ENCODE results near the gene PPP1R36.
"Not testable (repeated sequence)": the region's sequence is repeated elsewhere in the genome, so short reads cannot be mapped to it uniquely, and the experiment has no call there.

Gene PPP1R36

DNA sequence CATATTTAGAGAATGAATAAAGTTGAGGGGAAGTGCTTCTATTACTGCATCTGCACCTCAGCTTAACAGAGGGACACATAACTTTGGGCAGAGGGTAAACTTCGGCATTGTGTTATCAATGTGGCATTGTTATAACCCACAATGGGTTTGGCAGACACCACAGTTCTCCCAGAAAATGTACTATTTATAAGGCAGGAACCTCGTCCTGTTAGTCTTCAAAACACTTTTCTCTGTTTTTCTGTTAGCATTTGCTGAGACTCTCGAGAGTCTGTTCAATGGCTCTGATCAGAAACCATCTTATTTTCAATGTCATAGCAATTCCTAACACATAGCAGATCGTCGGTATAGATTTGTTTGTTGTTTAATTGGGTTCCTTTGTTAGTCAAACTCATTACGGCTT, 13.9 kb downstream of the PPP1R36 start:
- in situ Hi-C loops (cut with MboI; ENCODE audit: low sequenced_read_pairs) = no loop called here

DNA sequence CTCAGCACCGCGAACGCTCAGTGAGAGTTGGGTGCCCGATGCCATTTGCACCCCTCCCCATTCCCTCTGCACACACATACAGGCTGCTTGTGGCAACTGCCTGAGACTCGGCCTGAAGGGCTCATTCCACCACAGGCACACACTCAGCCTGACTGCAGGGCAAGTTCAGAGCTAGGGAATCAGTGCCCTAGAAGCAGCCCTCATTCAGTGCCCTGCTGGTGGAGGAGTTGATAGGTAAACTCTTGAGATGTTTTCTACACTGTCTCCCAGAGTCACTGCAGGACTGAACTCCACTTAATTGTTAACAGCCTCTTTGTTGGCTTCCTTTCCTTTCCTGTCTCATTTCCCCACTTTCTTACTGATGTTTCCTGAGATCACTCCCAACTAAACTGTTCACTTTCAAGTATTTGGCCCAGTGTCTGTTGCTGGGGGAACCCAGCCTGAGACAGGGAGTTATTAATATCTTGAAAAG, 16.9 kb downstream of the PPP1R36 start:
- in situ Hi-C loops (cut with MboI; ENCODE audit: low sequenced_read_pairs) = no loop called here

DNA sequence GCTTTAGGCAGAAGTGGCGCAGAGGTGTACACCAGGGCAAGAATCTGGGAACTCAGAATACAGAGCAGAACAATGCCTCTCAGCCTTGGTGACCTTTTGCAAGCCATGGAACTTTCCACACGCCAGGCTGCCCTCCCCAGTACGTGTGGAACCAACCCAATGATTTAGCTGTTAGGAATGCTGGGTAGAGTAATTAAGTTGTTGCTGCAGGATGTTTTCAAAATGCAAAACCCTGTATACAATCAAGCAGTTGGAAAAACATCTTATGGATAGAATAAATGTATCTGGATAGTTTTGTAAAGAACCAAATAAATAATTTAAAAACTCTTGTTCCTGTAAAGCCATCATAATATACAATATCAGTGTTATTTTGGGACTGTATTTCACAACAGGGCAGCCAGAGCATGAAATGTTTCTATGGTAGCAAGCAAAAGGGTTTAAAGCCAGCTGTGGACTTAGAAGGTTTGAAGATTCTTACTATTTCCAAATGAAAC, 19.4 kb downstream of the PPP1R36 start:
- in situ Hi-C loops (cut with MboI; ENCODE audit: low sequenced_read_pairs) = no loop called here

DNA sequence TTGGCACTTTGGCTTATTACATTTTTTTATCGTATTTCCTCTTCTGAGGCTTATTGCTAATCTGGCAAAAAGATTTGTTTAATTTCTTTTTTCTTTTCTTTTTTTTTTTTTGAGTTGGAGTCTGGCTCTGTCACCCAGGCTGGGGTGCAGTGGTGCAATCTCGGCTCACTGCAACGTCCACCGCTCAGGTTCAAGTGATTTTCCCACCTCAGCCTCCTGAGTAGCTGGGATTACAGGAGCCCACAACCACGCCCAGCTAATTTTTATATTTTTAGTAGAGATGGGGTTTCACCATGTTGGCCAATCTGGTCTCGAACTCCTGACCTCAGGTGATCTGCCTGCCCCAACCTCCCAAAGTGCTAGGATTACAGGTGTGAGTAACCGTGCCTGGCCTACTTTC, 19.9 kb downstream of the PPP1R36 start:
- in situ Hi-C loops (cut with MboI; ENCODE audit: low sequenced_read_pairs) = not testable (repeated sequence)

DNA sequence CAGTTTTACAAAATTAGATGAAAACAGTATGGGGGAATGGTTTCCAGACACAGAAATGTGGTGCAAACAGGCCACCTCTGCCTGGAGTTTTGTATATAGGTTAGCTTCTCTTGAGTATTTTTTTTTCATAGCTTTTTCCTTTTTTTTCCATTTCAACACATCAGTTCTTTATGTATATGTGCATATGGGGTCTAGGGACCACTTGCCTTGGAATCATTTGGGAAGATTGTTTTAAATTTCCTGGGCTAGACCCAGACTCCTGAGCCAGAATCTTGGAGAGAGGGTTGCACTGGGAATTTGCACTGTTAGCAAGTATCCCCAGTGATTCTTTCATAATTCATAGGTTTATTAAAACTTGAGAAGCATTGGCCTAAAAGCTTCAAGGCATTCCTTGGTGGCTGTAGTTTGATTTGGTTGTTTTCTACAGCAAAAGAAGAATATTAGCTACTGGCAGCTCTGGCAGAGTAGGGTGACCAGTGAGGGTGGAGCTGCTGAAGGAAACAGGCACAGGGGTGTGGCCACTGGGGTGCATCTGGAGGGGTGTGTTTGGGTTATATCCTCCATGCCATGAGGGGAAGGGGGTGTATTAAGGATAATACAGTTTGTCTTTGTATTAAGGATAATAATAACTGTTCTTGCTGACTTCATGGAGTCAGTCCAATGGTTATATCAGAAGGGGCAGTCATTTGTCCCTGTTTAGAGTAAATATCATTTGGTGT, 22.8 kb downstream of the PPP1R36 start:
- in situ Hi-C loops (cut with MboI; ENCODE audit: low sequenced_read_pairs) = no loop called here

DNA sequence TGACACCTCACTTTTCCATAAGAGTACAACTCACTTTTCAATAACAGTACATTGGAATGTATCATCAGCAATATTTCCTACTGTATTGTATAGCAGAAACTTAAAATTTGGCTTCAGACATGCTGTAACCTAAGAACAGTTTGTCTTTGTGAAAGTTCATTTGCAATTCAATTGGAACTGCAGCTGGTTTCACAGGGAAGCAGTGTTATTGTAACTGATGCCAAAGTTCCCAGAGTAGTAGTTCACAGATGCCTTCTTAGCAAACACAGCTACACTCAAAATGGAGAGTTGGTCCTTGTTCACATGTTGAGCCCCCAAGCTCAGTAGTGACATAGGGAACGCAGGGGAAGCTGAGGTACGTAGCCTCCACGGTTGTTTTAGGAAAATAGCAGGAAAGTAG, 23.3 kb downstream of the PPP1R36 start:
- in situ Hi-C loops (cut with MboI; ENCODE audit: low sequenced_read_pairs) = no loop called here

DNA sequence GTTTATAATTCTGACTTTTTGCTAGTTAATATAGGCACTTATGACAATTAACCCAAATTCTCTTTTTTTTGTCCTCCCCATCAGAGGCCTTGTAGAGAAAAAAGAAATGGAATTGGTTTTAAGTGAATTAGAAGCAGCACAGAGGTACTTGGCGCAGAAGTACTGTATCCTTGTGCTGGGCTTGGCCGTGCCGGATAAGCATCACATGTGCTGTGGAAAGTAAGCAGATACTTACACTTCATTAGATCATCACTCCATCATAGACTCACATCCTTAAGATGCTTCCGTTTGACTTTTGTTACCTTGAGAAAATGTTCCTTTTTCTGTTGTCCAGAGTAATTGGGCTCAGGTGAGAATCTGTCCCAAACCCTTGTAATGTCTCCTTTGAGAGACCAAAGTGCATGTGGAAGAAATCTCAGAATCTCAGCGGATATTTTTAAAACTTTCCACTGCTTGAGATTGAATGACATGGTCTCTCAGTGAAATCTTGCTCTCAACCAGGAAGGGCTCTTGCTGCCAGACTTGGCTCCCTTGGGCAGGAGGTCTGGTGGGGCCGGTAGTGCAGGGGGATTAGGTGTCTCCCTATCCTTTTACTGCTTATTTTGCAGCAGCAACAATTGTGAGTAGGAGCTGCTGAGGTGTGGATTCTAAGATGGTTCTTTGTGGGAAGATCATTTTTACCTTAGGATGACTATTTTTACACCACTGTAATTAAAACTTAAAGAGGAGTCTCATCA, 24.8 kb downstream of the PPP1R36 start:
- in situ Hi-C loops (cut with MboI; ENCODE audit: low sequenced_read_pairs) = no loop called here

DNA sequence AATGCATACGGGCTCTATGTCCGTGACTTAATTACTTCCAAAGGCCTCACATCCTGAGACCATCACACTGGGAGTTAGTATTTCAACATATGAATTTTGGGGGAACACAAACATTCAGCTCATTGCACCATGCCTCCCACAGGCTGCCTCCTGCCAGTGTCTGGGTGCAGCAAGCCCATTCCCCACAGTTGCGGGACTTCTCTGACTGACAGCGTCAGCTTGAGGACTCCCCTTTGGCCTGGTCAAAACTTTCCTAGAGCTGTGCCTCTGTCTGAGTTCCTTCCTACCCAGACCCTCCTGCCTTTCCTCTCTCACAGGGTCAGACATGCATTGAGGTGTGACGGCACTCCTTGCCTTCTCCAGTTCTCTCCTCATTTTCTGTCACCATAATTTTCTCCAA, 27.4 kb downstream of the PPP1R36 start:
- in situ Hi-C loops (cut with MboI; ENCODE audit: low sequenced_read_pairs) = no loop called here

DNA sequence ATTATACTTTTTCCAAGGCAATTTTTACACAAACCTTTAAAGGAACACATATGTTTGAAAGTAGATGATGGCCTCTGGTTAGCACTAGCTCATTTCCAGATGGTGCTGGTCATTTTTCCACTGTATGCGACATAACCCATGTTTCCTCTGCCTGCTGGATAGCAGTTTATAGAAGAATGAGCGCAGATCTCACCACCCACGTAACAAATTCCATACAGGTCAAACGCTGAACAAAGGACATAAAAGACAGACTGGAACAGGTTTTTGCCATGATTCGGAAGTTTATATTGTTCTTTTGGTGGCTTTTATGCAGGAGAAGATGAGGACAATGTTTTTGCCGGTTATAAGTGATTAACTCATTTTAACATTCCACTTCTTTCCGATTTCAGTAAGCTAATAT, 30.7 kb downstream of the PPP1R36 start:
- in situ Hi-C loops (cut with MboI; ENCODE audit: low sequenced_read_pairs) = no loop called here

DNA sequence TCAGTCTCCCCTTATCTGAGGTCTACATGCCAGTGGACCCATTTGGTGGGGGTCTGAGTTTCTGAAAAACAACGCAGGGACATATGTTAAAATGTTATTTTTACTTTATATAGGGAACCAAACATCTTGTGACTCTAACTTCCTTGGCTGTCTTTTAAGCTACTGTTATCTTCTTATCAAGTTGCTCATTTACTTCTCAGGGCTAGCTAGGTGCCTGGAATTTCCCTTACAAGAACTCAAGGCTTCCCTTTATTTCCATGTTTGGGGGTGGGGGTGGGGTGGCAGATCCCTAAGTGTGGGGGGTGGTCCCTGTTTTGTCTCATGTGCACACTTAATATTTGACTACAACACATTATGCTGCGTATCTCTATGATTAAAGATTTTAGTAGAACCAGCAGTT, 31.6 kb downstream of the PPP1R36 start:
- in situ Hi-C loops (cut with MboI; ENCODE audit: low sequenced_read_pairs) = no loop called here

DNA sequence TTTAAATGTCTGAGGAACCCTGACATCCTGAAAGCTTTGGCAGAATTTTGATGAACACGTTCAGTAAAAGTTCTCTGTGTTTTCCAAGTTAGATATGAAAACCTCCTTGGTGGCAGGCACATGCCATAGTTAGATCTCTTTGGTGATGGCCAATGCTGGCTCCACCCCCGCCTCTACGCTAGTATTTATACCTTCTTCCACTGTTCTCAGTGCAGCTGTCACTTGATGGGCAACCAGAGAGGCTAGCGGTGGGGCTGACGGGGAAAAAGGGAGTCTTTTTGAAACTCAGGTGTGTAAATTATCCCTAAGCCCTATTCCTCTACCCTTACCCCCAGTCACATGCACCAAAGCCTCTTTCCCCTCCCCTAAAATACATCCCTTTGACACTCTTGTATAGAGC, 32.1 kb downstream of the PPP1R36 start:
- in situ Hi-C loops (cut with MboI; ENCODE audit: low sequenced_read_pairs) = no loop called here

DNA sequence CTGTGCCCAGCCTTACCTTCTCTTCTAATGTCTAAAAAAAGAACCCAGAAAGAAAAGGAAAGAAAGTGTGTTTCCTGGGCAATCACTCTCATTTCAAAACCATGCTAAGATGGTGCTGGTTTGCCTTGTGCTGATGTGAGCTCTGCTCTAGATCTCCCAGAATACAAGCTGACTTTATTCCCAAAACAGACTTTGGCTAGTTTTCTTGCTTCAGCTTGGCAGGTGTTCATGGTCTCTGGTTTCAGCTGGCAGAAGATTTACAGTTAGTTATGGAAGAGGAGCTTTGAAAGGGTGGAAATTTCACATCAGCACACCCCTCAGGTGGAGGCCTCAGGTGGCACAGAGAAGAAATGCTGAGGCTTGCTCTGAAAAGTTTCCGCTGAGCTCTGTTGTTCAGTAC, 34.4 kb downstream of the PPP1R36 start:
- in situ Hi-C loops (cut with MboI; ENCODE audit: low sequenced_read_pairs) = no loop called here

DNA sequence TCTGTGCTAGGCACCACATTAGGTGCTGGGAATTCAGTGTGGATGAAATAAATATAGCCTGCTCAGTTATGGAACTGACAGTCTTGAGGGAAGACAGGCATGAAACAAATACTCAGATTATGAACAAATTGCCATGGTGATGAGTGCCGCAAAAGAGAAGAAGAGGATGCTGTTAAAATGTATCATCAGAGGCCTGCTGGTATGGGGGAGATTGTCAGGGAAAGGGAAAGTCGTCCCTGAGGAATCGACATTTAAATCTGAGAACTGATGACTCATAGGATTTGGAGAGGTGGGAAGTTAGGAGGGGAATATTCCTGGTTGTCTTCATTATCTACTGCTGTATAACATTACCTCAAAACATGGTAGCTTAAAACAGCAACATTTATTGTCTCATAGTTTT, 42.0 kb downstream of the PPP1R36 start:
- in situ Hi-C loops (cut with MboI; ENCODE audit: low sequenced_read_pairs) = no loop called here

DNA sequence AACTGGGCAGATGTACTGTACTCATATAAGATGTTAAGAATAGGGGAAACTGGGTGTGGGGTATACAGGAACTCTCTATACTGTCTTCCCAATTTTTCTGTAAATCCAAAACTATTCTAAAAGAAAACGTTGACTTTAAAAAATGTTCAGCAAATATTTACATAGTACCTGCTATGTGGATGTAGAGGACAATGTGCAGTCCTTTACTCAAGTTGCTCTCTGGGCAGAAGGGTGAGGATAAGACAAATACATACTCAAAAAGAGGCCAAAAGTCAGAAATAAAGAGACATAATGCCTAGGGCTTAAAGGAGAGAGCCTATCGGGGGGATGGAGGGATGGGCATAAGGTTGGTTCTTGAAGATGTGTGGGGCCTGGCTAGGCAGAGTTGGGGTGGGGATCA, 44.7 kb downstream of the PPP1R36 start:
- in situ Hi-C loops (cut with MboI; ENCODE audit: low sequenced_read_pairs) = no loop called here

DNA sequence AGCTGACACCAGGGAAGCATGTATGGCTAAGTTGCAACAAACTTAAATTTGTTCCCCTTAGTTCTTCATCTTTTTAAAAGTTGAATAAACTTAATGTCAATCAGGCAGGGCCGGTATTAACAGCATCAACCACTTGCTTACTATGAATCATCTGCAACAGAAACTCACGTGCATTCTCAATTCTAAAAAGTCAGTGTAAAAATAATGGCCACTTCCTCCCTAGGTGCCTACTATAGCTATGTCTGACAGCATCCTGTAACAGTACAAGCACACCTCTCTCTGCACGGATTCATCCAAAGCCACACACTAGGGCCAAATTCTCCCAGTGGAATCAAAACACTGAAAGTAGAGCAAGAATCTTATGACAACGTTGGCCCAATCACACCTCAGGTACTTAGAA, 48.6 kb downstream of the PPP1R36 start:
- in situ Hi-C loops (cut with MboI; ENCODE audit: low sequenced_read_pairs) = no loop called here

DNA sequence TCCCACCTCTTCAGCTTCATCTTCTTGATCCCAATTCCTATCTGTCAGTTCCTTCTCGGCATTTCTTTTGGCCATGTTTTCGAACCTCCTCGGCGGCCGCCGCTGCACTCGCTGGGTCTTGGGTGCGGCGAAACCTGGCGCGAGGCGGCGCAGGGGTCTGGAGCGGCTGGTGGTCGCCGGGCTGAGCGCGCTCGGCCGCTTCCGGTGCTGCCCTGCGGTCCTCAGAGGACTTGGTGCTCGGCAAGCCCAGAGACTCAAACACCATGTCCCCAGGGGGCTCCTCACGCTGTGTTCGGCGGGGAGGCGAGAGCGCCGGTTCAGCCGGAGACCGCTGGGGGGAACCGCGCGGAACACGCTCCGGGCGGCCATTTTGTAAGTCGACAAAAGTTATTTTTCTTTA, 51.8 kb downstream of the PPP1R36 start:
- in situ Hi-C loops (cut with MboI; ENCODE audit: low sequenced_read_pairs) = no loop called here

DNA sequence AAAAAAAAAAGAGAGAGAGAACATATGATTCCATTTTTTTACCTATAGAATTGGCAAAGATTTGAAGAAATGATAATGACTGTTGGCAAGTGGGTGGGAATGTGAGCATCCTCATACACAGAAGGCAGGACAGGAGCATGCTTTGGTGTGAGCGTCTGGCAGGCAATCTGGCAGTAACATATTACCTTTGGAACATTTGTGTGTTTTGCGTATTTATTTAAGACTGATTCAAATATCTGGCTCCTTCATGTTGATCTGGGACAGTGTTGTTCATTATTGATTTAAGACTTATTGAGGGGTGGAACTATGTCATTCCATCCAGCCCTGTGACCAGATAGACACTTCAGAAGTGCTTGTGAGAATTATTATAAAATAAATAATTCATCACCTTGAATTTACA, 53.1 kb downstream of the PPP1R36 start:
- in situ Hi-C loops (cut with MboI; ENCODE audit: low sequenced_read_pairs) = no loop called here

DNA sequence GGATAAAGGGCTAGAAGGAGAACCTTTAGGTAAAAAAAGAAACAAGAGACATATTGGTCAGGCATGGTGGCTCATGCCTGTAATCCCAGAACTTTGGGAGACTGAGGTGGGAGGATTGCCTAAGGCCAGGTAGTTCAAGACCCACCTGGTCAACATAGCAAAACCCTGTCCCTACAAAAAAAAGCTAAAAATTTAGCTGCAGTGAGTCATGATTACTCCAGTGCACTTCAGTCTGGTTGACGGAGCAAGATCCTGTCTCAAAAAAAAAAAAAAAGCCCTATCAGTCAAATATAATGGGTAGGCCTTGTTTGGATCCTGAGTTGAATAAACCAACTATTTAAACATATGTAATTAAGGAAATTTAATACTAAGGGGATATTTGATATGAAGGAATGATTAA, 54.2 kb downstream of the PPP1R36 start:
- in situ Hi-C loops (cut with MboI; ENCODE audit: low sequenced_read_pairs) = no loop called here

DNA sequence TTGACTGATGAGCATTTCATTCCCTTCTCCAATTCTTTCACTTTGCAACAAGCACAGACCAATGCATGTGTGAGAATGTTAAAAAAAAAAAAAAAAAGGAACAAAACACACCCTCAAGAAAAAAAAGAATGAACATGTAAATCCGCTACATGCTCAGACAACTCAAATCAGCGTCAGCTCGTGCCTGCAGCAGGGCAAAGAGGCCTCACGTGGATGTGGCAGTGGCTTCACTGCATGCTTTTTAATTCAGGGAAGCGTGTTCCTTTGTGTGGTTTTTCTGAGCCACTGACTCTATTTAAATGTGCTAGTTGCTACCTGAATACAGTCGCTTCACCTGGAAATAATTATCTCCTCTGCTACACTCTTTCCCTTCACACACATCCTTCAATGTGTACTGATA, 55.1 kb downstream of the PPP1R36 start:
- in situ Hi-C loops (cut with MboI; ENCODE audit: low sequenced_read_pairs) = no loop called here

DNA sequence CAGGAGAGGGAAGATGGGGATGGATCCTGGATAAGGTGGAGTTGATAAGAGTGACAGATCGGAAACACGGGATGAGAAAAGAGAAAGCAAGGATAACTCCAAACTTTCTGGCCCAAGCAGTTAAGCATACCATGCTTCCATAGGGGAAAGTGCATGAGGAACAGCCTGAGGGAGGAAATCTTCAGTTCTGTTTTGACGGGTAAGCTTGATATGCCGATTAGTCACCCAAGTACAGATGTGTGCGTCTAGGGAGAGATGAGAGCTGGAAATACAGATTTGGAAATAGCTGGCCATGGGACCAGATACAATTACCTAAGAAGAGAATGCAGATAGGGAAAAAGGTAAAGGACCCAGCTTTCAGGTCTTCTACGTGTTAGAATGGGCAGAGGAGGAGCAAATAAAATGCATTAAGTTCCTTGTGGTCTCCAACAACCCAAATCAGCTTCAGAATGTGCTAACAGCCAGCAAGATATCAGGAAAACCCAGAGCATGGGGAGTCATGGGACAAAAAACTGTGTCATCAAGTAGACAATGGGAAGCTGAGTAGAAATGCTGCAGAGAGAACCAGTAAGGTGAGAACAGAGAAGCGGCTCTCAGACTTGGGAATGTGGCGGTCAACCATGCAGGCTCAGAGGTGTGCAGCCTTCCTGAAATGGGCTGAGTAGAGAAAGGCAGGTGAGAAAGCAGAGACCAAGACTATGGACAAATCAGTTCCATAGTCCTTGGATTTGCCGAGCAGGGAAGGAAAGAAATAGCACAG, 56.3 kb downstream of the PPP1R36 start:
- in situ Hi-C loops (cut with MboI; ENCODE audit: low sequenced_read_pairs) = no loop called here

DNA sequence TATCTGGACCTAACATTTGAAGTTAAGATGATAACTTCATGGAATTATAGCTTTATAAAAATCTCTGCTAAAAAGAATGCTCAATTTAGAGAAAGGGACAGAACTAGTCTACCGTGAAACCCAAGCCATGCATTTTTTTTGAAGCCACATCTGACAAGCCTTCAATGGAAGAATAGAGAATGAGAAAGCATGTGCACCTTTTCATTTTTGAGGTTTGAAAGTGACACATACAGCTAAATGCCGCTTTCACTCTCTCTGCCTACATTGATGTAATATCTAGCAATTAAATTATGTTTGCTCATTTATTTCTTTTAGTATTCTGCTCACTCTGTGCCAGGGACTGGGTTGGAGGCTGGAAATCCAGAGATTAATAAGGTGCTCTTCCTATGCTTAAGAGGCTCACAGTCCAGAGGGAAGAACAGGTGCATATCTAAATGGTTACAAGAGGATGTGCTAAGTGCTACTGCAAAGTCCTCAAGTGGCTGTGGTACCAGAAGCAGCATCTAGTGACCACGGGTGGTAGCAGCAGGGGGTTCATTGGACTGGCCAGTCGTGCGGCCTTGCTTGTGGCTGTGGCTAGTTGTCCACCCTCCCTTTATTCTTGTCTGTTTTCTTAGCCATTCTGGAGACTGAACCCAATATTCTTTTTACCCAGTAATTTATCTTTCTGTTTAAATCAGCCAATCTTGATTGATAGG, 60.4 kb downstream of the PPP1R36 start:
- in situ Hi-C loops (cut with MboI; ENCODE audit: low sequenced_read_pairs) = no loop called here
